Tibial nerve (tissue), 4 donors: ENCODE data around the gene WDFY3. TPM values are rescaled to one million over a fixed set of nuclear protein-coding genes. Genes with fewer than 3 reads are reported as not detected.

Experiments used
- DNase-seq, 2 donors: peaks; one replicate each; pipeline ENCODE4 v3.0.0-alpha.2; 2019; ENCODE audit warnings: low spot score in 2 of 2
- H3K27ac ChIP-seq, 4 donors: fragments of 200-600 bp; sonication (generic) in 3 of 4; one replicate each; pipeline ENCODE4 v1.5.1; 2017 to 2019; ENCODE audit warnings: mild to moderate bottlenecking in 1 of 4
- H3K27me3 ChIP-seq, 2 donors: fragments of 200-600 bp; sonication (generic) in 1 of 2; one replicate each; pipeline versions ENCODE4 v1.5.1 to v1.6.0; 2017 to 2019
- H3K36me3 ChIP-seq, 3 donors: fragments of 200-600 bp; sonication (generic); one replicate each; pipeline ENCODE4 v1.5.1; 2018 to 2019
- H3K4me1 ChIP-seq, 4 donors: fragments of 200-600 bp; sonication (generic) in 3 of 4; one replicate each; pipeline ENCODE4 v1.5.1; 2017 to 2019
- H3K4me3 ChIP-seq, 4 donors: fragments of 200-600 bp; sonication (generic) in 3 of 4; one replicate each; pipeline ENCODE4 v1.5.1; 2017 to 2019; ENCODE audit warnings: mild to moderate bottlenecking in 1 of 4, moderate library complexity in 1 of 4
- H3K9me3 ChIP-seq, 4 donors: fragments of 200-600 bp; sonication (generic) in 3 of 4; one replicate each; pipeline ENCODE4 v1.5.1; 2017 to 2019
- EP300 ChIP-seq, 2 donors: sonication (generic); formaldehyde crosslinking; IDR thresholded peaks; one replicate each; pipeline ENCODE4 v1.6.1; 2017; ENCODE audit warnings: antibody characterized with exemption in 2 of 2, mild to moderate bottlenecking in 1 of 2
- POLR2A ChIP-seq, 2 donors: fragments of 450-650 bp; IDR thresholded peaks; one replicate each; pipeline ENCODE4 v1.6.1; 2017; ENCODE audit warnings: antibody characterized with exemption in 2 of 2, mild to moderate bottlenecking in 2 of 2, moderate library complexity in 2 of 2
- whole genome bisulfite sequencing, 2 donors: methylation state at CpG; one replicate each; pipeline ENCODE4 v1.1.5; 2018; 5-methylcytosine and 5-hydroxymethylcytosine counted together
- total RNA-seq, 4 donors: library from RNA; depleted of rRNA; stranded (reverse); fragments of >200 nt; gene quantifications; one replicate each; pipeline ENCODE4 v1.1.0, GENCODE V29; 2016
- TF ChIP-seq, protein P1 (sequence below), 5 experiments: fragments of 200-600 bp in 3 of 5; fragments of 450-650 bp in 2 of 5; sonication (generic) in 3 of 5; IDR thresholded peaks; one replicate each; pipeline ENCODE4 v1.5.1; 2016 to 2019; ENCODE audit warnings: antibody characterized with exemption in 5 of 5, mild to moderate bottlenecking in 3 of 5, moderate library complexity in 2 of 5

The WDFY3 gene
- total RNA-seq, 4 donors from 2014 or later, result 79.4 to 172 (median 116) TPM

- TF ChIP-seq, protein P1, sequence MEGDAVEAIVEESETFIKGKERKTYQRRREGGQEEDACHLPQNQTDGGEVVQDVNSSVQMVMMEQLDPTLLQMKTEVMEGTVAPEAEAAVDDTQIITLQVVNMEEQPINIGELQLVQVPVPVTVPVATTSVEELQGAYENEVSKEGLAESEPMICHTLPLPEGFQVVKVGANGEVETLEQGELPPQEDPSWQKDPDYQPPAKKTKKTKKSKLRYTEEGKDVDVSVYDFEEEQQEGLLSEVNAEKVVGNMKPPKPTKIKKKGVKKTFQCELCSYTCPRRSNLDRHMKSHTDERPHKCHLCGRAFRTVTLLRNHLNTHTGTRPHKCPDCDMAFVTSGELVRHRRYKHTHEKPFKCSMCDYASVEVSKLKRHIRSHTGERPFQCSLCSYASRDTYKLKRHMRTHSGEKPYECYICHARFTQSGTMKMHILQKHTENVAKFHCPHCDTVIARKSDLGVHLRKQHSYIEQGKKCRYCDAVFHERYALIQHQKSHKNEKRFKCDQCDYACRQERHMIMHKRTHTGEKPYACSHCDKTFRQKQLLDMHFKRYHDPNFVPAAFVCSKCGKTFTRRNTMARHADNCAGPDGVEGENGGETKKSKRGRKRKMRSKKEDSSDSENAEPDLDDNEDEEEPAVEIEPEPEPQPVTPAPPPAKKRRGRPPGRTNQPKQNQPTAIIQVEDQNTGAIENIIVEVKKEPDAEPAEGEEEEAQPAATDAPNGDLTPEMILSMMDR (IDR thresholded peaks at IDR 0.05), result no peak
- TF ChIP-seq EP300 (IDR thresholded peaks at IDR 0.05) (no peak), POLR2A (IDR thresholded peaks at IDR 0.05) (no peak)
- 87 to 92% methylated on average over 2 of the region's 2 CpGs for WGBS, 2 donors
- Histone ChIP-seq H3K9me3 (no peaks in the 10 kb centered on the region), H3K4me1 (no peaks in the 10 kb centered on the region), H3K27ac (no peak overlapping the region), H3K36me3 (peaks cover 0 to 93% (median under 1%) of the 10 kb centered on the region in 3 donors), H3K4me3 (no peak overlapping the region), H3K27me3 (no peaks in the 10 kb centered on the region)
- DNase-seq, result no peak
Measured at GRCh38 chr4:84706286-84706685, 260.2 kb downstream of the WDFY3 start.

- TF ChIP-seq, protein P1 (IDR thresholded peaks at IDR 0.05), result no peak
- Histone ChIP-seq H3K27me3 (no peaks in the 10 kb centered on the region), H3K27ac (no peak overlapping the region), H3K36me3 (peaks cover 0 to 86% (median 0%) of the 10 kb centered on the region in 3 donors), H3K4me3 (no peak overlapping the region), H3K4me1 (no peaks in the 10 kb centered on the region), H3K9me3 (no peaks in the 10 kb centered on the region)
- no peak for DNase-seq
- whole genome bisulfite sequencing, 2 donors, result 91 to 94% methylated on average over 6 of the region's 6 CpGs
Measured at GRCh38 chr4:84699001-84699671, 267.4 kb downstream of the WDFY3 start.

- WGBS, 2 donors, result 62 to 65% methylated on average over 4 of the region's 4 CpGs
- Histone ChIP-seq H3K27ac (no peak overlapping the region), H3K4me1 (no peaks in the 10 kb centered on the region), H3K4me3 (no peak overlapping the region), H3K9me3 (no peaks in the 10 kb centered on the region), H3K27me3 (no peaks in the 10 kb centered on the region), H3K36me3 (peaks cover 0 to 86% (median 0%) of the 10 kb centered on the region in 3 donors)
- TF ChIP-seq EP300 (IDR thresholded peaks at IDR 0.05) (no peak), POLR2A (IDR thresholded peaks at IDR 0.05) (no peak)
- TF ChIP-seq, protein P1 (IDR thresholded peaks at IDR 0.05), result no peak
- DNase-seq, result no peak
Measured at GRCh38 chr4:84697615-84698201, 268.8 kb downstream of the WDFY3 start.

GRCh38 chr4:84697159-84697558 lies 269.3 kb downstream of the WDFY3 start:
- peaks cover 0 to 86% (median 0%) of the 10 kb centered on the region in 3 donors for H3K36me3 ChIP-seq

GRCh38 chr4:84691800-84692199 lies 274.7 kb downstream of the WDFY3 start:
- H3K4me1 ChIP-seq, result no peaks in the 10 kb centered on the region
- H3K27me3 ChIP-seq, result no peaks in the 10 kb centered on the region
- peaks cover 0 to 82% (median 0%) of the 10 kb centered on the region in 3 donors for H3K36me3 ChIP-seq
- 95 to 100% methylated on average over 1 of the region's 1 CpG for WGBS, 2 donors
- H3K4me3 ChIP-seq, result no peak overlapping the region
- no peak overlapping the region for H3K27ac ChIP-seq
- no peaks in the 10 kb centered on the region for H3K9me3 ChIP-seq
- no peak for DNase-seq
- TF ChIP-seq POLR2A (IDR thresholded peaks at IDR 0.05) (no peak), EP300 (IDR thresholded peaks at IDR 0.05) (no peak)
- TF ChIP-seq, protein P1 (IDR thresholded peaks at IDR 0.05), result no peak

More at GRCh38 chr4:84697159-84697558, 269.3 kb downstream of the WDFY3 start:
- DNase-seq, result no peak
- no peaks in the 10 kb centered on the region for H3K4me1 ChIP-seq
- no peak overlapping the region for H3K27ac ChIP-seq
- no peaks in the 10 kb centered on the region for H3K27me3 ChIP-seq
- no peaks in the 10 kb centered on the region for H3K9me3 ChIP-seq
- 93 to 94% methylated on average over 2 of the region's 2 CpGs for WGBS, 2 donors
- no peak overlapping the region for H3K4me3 ChIP-seq
- TF ChIP-seq EP300 (IDR thresholded peaks at IDR 0.05) (no peak), POLR2A (IDR thresholded peaks at IDR 0.05) (no peak)
- TF ChIP-seq, protein P1 (IDR thresholded peaks at IDR 0.05), result no peak
